GM23248 (cell line): ENCODE measurements around the gene EP400.

Source experiments
- EZH2 ChIP-seq: fragments of 200-600 bp; sonication (generic); IDR thresholded peaks from 2 replicates; pipeline ENCODE4 v1.6.1; 2018; ENCODE audit warnings: antibody characterized with exemption, mild to moderate bottlenecking; ENCODE audit not compliant: insufficient read depth, poor library complexity, severe bottlenecking
- EZH2phosphoT487 ChIP-seq: fragments of 200-600 bp; sonication (generic); IDR thresholded peaks from 2 replicates; pipeline ENCODE4 v1.6.1; 2018; ENCODE audit warnings: antibody characterized with exemption, moderate library complexity, mild to moderate bottlenecking, low read depth; ENCODE audit not compliant: insufficient read depth

DNA sequence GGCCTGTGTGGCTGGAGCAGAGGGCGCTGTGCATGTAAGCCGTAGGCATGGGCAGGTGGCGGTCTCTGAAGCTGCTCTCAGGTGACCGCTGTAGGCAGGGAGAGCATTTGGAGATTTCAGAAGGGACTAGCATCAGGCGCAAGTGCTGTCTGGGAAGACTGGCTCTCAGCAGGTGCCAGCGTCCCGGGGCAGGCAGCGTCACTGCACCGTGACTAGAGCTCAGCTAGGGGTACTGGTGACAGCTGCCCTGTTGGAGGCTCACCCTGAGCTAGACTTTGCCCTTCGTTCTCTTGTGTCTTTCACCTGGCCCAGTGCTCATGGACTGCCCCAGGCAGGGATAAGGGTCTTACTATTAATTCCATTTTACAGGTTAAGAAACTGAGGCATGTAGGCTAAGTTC lies 115.5 kb downstream of the EP400 start:
- TF ChIP-seq EZH2 (no peak), EZH2phosphoT487 (no peak)
